Posterior cingulate gyrus (tissue), 11 donors: ENCODE measurements around the gene DYNLRB1.

Source experiments
- DNase-seq, 10 donors: peaks; one replicate each; pipeline versions ENCODE4 v3.0.0 to v3.0.0-alpha.2; 2020 to 2021; ENCODE audit warnings: mixed read lengths in 3 of 10
- intact Hi-C: fragments of 100-400 bp; cut with DNase I; formaldehyde crosslinking; loops from one replicate; pipeline ENCODE4 v1.15.1; 2023

Gene DYNLRB1

DNA sequence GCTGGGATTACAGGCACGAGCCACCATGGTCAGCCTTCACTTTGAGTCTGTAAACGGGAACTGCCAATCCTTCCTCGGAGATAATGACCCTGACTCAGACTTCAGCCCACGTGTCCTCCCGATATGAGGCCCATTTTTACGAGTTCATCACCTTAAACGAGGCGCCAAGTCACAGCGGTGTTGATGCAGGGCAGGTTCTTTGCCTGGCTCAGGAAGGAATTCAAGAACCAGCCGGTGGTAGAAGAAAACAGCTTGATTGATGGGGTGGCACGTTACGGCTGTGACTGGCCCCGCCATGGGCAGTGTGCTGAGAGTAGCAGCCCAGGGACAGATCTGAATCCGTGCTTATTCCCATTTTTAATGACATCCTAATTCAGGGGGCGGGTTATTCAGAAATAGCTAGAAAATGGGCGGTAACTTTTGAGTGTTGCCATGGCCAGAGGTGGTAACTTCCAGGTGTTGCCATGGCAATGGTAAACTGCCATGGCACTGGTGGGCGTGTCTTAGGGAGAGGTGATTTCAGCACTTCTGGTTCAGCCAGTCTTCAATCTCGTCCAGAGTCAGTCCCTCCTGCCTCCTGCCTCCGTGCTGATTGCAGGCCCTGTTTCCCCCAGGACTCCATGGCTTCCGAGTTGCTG lies 33.2 kb downstream of the DYNLRB1 start:
- peak in 2 of 10 donors; percentile 16 to 59 for DNase-seq
- intact Hi-C loops = no loop called here

DNA sequence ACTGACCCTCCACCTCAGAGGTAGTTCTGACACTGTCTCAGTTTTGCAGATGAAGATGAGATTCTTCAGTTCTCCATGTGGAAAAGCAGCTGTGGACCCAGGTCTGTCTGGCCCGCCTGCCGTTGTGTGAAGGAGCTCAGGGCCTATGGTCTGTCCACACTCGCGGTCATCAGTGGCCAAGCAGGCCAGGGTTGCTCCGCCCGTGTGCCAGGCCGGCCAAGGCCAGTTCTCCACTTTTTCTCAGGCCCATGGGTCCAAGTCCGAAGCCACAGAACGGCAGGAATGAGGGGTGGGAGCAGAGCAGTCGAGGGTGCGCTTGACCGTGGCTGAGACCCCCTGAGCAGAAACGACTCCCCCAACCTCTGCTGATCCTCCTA lies 33.7 kb downstream of the DYNLRB1 start:
- DNase-seq = peak in 3 of 10 donors; percentile 33 to 72 (median 39)
- intact Hi-C loops = no loop called here

DNA sequence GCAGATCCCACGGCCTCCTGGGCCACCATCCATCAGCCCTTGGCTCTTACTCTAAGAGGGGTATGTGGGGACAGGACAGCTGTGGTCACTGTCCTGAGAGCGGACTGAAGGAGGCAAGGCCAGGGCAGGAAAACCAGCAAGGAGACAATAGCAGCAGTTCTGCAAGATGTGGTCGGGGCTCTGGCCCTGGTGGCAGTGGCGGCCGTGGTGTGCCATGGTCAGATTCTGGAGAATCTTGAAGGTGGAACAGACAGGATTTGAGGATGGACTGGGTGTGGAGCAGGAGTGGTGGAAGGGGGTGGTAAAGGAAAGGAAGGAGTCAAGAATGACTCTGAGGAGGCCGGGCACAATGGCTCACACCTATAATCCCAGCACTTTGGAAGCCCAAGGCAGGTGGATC lies 36.3 kb downstream of the DYNLRB1 start:
- intact Hi-C loops = no loop called here
- DNase-seq = peak in 2 of 10 donors; percentile 31 to 66

DNA sequence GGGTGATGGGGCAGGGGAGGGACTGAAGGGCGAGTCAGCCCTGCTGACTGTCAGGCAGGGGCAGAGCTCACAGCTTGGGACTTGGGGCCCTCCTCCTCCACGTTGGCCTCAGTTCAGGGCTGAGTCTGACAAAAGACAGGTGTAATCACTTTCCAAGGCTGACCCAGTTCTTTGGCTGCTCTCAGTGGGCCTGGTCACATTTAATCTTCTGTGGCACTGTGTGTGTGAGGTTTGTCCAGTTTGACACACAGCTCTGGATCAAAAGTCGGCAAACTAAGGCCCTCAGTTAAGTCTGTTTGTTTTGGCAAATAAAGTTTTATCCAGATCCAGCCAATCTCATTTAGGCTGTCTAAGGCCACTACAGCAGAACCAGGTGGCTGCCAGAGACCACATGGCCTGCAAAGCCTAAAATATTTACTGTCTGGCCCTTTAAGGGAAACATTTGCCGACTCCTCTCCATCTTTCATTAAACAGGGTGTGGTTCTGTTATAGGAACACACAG lies 37.2 kb downstream of the DYNLRB1 start:
- DNase-seq = peak in 1 of 10 donors; percentile 52
- intact Hi-C loops = no loop called here

DNA sequence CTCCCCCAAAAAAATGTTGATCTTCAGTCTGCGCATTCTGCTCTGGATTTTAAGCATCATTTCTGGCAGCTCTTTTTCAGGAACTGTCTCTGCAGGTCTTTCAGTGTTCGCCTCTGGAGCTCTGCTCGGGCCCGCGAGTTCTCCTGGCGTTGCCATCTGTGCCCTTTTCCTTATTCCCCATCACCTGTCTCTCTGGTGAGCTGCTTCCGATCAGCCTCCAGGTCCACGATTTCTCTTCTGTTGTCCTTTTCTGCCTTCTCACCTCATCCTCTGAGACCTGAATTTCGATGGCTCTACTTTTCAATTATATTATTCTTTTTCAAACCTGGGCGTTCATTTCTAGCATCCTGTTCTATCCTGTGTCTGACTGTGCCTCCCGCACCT lies 41.7 kb downstream of the DYNLRB1 start:
- peak in 1 of 10 donors; percentile 69 for DNase-seq
- intact Hi-C loops = no loop called here

DNA sequence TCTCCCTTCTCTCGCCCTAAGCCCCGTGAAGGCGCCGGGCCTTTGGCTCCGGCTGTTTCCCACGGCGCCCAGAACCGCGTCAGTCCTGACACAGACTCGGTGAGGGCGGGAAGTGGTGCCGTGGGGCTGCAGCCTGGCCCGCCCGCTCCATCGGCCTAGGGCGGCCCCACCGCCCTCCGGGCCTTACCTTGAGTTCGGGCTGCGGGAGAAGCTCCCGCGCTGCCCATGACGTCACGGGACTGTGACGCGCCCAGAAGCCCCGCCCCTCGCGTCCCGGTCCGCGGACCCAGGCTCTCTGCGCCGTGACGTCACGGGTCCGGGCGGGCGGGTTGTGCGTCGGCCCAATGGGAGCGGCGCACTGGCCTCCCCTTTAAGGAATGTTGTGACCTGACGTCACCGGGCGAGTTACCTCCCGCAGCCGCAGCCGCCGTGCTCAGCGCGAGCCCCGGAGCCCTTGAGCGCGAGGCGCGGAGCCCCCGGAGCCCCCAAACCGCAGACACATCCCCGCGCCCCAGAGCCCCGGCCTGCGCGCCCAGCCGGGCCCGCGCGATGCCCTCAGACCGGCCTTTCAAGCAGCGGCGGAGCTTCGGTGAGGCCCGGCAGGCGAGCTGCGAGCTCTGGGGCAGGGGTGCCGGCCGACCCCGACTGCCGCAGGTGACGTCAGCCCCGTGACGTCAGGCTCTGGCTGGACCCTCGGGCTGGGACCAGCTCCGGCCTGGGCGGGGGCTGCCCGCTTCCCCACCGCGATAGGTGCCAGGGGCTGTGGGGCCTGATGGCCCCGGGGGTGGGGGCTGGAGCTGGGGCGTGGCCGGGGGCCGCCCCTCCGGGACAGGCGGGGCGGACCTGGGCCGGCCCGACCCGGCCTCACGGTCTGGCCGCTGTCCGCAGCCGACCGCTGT lies 42.3 kb downstream of the DYNLRB1 start, which contains the start of gene MAP1LC3A:
MAP1LC3A (plus strand) TSS at position 399 of the 899 bp plus-strand sequence; CDS start at position 550, 151 bp downstream.
- DNase-seq = peak; percentile 89 to 99 (median 96)
- intact Hi-C loops = no loop called here

DNA sequence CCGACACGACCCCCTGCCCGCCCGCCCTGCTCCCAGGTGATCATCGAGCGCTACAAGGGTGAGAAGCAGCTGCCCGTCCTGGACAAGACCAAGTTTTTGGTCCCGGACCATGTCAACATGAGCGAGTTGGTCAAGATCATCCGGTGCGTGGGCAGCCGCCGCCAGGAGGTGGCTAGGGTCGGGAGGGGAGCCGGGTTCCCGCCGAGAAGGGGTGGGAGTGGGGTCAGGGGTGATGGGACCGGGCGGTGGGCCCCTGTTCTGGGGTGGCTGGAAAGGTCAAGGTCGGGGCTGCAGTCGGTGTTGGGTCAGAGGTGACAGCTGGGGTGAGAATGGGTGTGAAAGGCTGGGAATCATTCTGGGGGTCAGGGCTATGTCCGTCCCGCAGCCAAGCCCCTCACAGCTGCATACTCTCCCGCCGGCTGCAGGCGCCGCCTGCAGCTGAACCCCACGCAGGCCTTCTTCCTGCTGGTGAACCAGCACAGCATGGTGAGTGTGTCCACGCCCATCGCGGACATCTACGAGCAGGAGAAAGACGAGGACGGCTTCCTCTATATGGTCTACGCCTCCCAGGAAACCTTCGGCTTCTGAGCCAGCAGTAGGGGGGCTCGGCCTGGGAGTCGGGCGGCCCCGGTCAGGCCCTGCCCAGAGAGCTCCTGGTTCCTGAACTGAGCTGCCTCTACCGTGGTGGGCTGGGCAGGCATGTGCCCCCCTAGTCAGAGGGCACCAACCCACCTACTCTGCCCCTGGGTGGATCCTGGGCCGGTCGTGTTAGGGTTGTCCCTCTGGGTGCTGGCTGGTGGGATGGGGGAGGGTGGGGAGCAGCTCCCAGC lies 43.3 kb downstream of the DYNLRB1 start:
- intact Hi-C loops = no loop called here
- DNase-seq = peak in 6 of 10 donors; percentile 26 to 90 (median 55)

DNA sequence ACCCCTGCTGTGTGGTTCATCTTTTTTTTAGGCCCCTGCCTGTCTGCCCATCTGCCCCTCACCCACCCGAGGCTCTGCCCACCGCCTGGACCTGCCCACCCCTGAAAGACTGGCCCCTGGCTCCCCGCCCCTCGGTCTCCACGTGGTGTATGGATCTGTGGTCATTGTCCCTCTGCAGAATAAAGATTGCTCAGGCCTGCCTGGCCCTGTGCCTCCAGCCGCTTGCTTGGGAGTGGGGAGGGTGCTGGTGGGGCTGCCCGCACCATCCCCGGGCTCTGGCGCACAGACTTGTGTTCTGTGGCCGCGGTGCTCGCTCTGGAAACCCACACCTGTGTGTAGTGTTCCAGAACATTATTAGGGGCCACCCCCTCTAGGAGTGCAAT lies 43.9 kb downstream of the DYNLRB1 start:
- DNase-seq = peak in 8 of 10 donors; percentile 24 to 94 (median 68)
- intact Hi-C loops = no loop called here

DNA sequence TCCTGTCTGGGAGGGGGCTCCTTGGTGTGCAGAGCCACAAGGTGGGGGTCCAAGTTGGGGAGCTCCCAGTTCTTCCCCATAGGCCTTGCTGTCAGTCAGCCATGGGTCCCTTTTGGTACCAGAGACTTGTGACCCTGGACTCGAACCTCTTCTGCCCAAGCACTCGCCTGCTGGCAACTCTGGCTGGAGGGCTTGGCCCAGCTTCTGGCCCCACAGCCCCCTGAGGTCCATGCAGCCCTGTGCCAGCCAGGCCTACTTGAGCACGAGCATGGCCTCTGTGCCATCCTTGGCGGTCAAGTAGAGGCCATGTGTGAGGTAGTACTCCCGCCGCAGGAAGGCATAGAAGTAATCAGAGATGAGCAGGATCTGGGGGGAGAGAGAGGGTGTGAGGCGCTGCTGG lies 44.4 kb downstream of the DYNLRB1 start:
- intact Hi-C loops = no loop called here
- peak in 1 of 10 donors; percentile 79 for DNase-seq

DNA sequence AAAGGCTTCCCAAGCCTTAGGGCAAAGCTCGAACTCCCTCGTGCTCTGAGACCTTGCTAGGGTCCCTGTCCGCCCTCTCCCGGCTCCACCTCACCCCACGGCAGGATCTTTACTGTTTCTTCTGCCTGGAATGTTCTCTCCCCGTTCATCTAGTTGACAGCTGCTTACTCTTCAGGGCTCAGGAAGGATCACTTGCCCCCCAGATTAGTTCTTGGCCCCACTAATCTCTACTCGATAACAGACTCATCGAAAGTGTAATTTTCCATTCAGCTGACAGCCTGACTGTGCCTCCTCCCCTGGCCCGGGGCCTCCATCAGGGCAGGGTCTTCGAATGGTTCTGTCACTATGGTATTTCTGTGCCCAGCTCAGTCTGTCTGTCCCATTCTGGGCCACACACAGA lies 45.4 kb downstream of the DYNLRB1 start:
- intact Hi-C loops = no loop called here

DNA sequence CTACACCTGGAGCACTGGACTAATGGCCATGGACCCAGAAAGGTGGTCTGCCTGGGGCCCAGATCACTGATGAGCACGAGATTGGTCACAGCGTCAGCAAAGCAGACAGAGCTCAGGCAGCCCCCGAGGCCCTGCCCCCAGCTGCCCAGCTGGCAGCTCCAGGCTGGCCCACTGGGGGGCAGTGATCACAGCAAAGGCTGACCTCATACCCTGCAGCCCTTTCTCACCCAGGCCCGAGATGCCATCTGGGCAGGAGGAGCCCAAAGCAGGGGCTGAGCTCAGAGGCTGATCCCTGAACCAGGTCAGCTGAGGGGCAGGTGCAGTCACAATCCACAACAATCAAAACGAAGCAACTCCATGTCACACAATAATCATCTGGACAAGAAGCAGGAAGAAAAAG lies 46.4 kb downstream of the DYNLRB1 start:
- intact Hi-C loops = no loop called here
- peak in 4 of 10 donors; percentile 29 to 90 (median 45) for DNase-seq

More for the DNA sequence above, 45.4 kb downstream of the DYNLRB1 start:
- peak in 1 of 10 donors; percentile 52 for DNase-seq

DNA sequence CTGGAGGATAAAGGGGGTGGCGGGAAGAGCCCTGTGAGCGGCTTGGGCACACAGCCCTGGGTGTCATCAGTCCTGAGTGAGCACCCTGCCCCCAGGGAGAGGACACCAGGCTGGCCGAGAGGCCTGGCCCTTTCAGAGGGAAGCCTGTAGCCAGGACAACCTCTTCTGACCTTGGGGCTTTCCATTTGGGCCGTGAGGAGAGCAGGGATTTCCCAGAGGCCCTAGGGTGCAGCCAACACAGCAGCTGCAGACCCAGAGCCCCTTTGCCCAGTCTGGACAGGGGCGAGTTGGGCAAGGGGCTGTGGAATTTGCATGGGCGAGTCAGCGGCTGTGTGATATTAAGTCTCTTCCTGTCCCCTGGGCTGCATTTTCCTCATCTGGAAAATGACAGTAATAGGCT lies 48.6 kb downstream of the DYNLRB1 start:
- peak in 1 of 10 donors; percentile 19 for DNase-seq
- intact Hi-C loops = no loop called here

DNA sequence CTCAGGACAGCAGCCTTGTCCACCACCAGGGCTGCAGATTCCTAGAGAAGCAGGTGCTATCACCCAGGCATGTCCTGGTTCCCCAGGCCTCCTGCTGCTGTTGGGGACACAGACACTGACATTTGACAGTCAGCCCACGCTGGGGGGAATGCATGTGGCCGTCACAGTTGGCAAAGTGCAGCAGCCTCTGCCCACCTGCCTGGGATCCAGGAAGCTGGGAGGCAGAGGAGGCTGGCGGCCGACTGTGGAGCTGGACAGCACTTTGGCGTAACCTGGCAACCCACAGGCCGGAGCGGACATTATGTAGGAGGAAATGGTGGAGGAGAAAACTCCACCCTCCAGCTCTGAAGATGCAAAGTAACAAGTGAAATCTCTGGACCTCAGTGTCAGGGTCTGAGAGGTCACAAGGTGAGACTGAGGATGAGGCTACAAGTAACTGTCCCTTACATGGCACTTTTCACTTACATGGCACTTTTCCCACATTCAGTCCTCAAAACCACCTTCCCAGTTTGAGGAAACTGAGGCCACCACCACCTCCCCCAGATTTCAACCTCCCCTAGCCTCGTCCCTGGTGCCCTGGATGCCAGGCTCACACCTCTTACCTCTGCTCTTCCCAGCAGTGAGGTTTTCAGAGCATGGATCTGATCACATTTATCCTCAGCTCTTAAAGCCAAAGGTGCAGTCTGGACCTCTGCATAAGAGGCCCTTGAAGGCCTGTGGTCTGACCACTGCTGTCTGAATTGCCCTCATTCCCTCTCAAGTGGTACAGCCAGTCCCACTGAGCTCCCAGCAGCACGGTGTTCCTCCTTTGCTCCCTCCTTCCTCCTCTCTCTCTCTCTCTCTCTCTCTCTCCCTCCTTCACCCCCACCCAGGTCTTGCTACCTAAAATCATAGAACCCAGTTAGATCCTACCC lies 51.0 kb downstream of the DYNLRB1 start:
- DNase-seq = peak in 1 of 10 donors; percentile 75
- intact Hi-C loops = no loop called here

DNA sequence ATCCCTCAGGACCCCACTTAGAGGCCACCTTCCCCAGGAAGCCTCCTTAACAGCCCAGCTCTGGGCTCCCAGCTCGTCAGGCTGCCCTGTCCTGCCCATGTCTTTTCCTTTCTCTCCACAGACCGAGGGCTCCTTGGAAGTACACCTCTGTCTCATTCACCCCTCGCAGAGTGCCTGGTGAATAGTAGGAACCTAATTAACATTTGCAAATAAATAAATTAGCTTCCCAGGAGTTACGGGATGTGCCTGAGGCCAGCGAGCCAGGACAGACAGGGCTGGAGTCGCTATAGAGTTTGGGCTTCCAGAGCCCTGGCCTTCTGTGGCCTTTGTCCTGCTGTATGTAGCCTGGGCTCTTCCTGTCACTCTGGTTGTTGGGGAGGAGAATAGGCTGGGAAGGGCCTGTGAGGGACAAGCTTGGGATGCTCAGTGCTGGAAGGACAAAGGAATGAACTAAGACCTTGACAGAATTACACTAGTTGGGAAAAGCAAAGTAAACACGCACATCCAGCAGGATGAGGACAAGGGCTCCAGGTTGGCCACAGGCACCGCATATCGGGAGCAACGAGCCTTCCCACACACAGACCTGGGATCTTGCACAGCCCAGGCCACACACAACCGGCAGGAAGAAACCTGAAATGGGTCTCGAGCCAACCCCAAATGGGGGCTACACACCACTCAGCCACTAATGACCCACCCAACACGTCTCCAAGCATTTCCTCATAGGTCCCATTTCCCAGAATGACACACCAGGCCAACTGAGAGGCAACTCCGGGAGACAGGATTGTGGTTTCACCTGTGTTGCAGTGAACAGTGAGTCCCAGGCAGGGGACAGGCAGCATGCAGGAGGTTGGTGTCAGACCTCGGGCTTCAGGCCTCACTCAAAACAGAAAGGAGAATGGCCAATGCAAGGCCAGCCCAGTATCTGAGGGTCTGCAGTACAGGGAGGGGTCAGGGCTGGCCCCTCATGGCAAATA lies 52.0 kb downstream of the DYNLRB1 start:
- intact Hi-C loops = no loop called here
- peak in 1 of 10 donors; percentile 65 for DNase-seq

DNA sequence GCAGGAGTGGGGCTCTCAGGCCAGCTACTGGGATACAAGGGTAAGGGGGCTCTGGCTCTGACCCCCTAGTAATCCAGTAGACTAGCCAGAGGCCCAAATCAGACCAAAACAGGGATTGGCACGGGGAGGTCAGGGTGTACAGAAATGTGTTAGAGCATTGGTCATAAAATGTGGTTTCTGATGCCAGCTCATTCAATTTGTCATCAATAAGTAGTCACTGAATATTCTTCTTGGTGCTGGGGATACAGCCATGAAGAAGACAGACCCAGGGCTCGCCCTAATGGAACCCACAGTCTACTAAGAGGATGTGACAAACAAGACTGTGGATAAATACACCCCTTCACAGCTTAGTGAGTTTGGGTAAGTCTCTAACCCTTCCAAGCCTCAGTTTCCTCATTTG lies 53.4 kb downstream of the DYNLRB1 start:
- intact Hi-C loops = no loop called here
- DNase-seq = peak in 1 of 10 donors; percentile 9

DNA sequence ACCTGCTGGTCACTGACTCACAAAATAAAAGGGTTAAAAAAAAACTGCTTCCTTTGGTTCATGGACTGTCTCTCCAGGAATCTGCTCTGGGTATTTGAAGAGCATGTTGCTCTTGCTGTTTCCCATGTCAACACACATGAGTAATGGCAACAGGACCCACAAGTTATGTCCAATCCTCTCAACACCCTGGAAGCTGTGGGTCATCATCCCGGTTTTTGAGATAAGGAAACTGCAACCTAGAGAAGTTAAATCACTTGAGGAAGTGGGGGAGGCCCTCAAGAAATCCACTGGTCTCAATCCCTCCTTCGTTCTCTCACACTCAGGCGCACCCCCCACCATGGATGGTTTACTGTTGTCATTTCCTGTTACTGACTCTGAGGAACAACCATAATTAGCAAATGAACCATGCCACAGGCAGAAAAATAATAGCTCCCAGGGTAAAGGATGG lies 54.7 kb downstream of the DYNLRB1 start:
- DNase-seq = peak in 1 of 10 donors; percentile 50
- intact Hi-C loops = no loop called here

DNA sequence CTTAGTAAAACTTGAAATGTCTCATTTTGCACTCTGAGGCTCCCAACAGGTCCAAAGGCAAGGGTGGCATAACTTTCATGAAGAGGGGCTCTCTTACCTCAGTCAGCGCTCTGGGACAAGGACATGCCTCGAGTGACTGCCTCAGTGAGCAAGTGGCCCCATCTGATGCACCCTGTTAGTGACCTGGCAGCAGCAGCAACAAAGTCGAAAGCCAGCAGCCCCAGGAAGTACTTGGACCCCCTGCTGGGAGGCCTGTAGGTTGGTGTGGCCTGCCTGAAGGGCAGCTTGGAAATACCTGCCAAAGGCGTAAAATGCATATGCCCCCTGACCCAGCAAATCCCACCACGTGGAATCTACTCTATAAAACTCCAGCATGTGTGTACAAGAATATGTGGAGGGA lies 55.5 kb downstream of the DYNLRB1 start:
- peak in 1 of 10 donors; percentile 24 for DNase-seq

More for the DNA sequence above, 55.5 kb downstream of the DYNLRB1 start:
- intact Hi-C loops = no loop called here
